Measurements from ENCODE around the gene MAP3K4. TPM values are rescaled to one million over a fixed set of nuclear protein-coding genes. Genes with fewer than 3 reads are reported as not detected.

MAP3K4 gene, protein sequence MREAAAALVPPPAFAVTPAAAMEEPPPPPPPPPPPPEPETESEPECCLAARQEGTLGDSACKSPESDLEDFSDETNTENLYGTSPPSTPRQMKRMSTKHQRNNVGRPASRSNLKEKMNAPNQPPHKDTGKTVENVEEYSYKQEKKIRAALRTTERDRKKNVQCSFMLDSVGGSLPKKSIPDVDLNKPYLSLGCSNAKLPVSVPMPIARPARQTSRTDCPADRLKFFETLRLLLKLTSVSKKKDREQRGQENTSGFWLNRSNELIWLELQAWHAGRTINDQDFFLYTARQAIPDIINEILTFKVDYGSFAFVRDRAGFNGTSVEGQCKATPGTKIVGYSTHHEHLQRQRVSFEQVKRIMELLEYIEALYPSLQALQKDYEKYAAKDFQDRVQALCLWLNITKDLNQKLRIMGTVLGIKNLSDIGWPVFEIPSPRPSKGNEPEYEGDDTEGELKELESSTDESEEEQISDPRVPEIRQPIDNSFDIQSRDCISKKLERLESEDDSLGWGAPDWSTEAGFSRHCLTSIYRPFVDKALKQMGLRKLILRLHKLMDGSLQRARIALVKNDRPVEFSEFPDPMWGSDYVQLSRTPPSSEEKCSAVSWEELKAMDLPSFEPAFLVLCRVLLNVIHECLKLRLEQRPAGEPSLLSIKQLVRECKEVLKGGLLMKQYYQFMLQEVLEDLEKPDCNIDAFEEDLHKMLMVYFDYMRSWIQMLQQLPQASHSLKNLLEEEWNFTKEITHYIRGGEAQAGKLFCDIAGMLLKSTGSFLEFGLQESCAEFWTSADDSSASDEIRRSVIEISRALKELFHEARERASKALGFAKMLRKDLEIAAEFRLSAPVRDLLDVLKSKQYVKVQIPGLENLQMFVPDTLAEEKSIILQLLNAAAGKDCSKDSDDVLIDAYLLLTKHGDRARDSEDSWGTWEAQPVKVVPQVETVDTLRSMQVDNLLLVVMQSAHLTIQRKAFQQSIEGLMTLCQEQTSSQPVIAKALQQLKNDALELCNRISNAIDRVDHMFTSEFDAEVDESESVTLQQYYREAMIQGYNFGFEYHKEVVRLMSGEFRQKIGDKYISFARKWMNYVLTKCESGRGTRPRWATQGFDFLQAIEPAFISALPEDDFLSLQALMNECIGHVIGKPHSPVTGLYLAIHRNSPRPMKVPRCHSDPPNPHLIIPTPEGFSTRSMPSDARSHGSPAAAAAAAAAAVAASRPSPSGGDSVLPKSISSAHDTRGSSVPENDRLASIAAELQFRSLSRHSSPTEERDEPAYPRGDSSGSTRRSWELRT (N-terminal part only)
- polyA plus RNA-seq (ENCODE audit: insufficient read length in 4 of 4) = 10 to 100 TPM; 26.7 to 44.5 (median 37.4) TPM

GRCh38 chr6:160991406-160992060, at the start of gene MAP3K4:
Gene MAP3K4, plus strand, starts transcription at chr6:160991769. Its CDS starts 163 bp downstream, at chr6:160991932.
- DNase-seq (ENCODE audit: low read depth in 4 of 4, low spot score in 3 of 4) = peak; percentile 45 to 60 (median 46)

- no peak for DNase-seq (ENCODE audit: low read depth in 4 of 4, low spot score in 3 of 4)
Measured at GRCh38 chr6:160943997-160944396, 47.6 kb upstream of the MAP3K4 start.

DNA sequence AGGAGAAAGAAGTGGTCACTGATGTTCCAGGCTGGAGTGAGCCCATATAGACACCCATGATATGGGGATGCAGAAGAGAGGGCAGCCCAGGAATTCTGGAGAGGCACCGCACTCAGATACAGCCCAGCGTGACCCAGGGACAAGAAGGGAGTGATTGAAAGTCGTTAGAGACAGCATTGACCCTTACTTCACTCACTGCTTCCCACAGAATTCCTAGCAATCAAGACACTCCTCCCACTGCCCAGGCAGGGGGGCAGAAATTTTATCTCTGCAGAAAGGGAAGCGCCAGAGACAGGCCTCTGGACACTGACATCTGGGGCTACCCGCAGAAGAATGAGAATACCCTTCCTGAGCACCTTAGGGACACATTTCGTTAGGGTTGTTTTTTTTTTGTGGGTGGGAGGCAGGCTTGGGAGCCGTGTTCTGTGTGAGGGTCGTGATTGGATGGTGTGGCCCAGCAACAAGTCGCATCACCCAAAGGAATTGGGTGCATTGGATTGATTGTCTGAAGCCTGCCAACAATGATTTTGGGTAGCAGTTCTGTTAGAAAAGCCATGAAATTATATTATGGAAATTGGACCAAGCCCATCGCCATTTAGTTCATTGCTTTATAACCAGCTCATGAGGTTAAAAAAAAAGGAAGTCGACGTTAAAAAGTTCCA, 45.9 kb upstream of the MAP3K4 start:
- DNase-seq (ENCODE audit: low read depth in 4 of 4, low spot score in 3 of 4) = no peak

DNA sequence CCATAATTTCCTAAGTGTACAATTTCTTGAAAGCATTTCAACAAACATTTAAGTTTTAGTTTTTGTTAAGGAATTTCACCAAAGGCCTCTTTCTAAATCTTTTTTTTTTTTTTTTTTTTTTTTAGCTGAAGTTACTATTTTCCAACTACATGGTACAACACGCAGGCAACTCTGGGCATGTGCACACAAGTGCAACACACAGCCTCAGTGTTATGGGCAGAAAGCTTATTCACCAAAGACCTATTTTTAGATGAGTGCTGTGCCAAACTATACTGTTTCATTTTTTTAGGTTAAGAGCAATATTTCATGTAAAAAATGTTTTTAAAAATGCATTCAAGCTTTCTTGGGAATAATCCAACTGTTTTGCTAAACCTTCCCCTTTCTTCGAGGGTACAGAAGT, 42.0 kb upstream of the MAP3K4 start:
- DNase-seq (ENCODE audit: low read depth in 4 of 4, low spot score in 3 of 4) = no peak

DNA sequence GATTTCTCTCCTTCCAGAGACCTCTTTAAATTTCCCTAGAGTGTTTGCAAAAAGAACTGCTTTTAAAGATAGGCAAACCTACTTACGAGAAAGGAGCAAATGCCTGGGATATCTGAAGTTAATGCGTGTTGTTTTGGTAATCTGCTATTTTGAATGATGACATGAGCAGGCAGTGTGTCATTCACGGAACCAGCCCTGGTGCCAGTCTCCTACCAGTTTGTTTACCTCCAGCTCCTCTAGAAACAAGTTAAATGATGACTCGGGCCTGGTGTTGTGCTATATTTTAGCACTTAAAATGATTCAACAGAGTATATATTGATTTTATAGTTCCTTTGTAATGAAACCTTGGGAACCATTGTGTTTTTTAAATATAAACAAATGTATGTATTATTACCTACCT, 41.1 kb upstream of the MAP3K4 start:
- DNase-seq (ENCODE audit: low read depth in 4 of 4, low spot score in 3 of 4) = no peak

- DNase-seq (ENCODE audit: low read depth in 4 of 4, low spot score in 3 of 4) = no peak
Measured at GRCh38 chr6:160951187-160952030, 40.2 kb upstream of the MAP3K4 start.

DNA sequence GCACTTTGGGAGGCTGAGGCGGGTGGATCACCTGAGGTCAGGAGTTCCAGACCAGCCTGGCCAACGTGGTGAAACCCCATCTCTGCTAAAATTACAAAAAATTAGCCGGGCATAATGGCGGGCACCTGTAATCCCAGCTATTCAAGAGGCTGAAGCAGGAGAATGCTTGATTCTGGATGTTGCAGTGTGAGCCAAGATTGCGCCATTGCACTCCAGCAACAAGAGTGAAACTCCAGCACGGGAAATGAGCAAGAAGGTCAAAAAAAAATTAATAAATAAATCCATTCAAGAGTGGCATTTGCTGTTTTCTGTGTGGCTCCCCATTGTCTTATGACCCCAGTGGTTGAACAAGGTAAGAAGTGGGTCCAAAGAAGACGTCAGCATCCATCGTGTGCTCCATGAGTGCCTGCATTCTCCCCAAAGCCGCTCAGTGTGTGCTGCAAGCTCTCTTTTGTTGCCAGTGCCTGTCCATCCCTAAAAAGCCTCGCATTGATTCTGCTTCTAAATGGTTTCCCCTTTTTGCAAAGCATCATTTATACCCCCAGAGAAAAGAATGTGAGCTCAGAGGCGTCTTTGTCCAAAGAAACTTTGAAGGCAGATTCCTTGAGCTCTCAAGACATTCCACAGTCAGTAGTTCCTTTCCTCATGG, 38.8 kb upstream of the MAP3K4 start:
- DNase-seq (ENCODE audit: low read depth in 4 of 4, low spot score in 3 of 4) = no peak

GRCh38 chr6:160955508-160956295, 35.9 kb upstream of the MAP3K4 start:
- no peak for DNase-seq (ENCODE audit: low read depth in 4 of 4, low spot score in 3 of 4)

DNA sequence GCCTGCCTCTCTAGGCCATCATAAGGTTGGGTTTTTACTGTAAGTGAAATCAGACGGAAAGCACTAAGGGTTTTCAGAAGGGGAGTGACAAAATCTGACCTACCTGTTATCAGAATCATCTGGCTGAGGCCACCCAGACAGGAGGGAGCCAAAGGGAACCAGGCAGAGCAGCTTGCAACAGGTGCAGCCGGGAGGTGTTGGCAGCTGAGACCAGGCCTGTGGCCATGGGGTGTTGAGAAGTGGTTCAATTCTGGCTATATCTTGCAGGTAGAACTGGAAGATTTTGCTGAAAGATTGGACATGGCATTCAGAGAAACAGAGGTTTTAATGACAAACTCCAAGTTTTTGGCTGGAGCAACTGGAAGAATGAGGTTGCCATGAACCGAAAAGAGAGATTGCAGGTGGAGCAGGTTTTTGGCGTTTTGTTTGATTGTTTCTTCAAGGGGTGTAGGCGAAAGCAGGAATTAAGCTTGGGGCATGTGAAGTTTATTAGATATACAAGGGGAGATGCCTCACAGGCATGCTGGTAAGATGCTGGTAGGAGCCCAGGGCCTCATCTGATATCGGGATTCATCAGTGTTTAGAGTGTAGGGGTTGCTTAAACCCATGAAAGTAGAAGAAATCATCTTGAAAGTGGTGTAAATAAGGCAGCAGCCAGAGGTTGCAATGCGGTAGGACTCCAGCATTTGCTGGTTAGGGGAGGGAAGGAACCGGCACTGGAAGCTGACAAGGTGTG, 35.1 kb upstream of the MAP3K4 start:
- DNase-seq (ENCODE audit: low read depth in 4 of 4, low spot score in 3 of 4) = no peak

DNA sequence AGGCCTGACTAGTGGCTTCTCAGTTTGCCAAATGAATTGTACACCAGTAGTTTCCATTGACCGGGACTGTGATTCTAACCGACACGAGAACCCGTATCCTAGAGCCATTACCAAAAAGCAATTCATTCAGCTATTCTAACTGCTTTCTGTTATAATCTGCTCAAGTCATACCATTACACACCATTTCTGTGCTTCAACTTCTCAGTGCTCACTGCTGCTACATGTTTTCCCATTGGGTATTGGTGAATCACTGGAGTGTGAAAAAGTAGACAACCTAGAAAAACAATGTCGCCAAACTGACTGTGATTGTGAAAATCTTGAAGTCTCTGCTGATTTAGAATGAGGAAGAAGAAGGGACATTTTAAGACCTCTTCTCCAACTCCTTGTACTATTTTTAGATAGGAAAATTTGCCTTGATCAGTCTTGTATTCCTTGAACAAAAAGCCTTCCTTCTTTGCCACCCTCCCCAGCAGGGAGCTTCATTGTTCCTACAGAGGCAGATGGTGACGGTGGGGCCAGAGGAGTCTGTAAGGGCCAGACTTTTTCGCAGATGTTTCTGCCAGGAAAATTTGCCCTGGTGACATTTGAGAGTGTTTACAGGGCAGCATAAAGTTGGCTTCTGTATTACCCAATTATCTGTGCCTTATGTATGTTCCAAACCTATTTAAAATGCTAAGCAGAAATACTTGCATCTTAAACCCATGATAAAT, 31.7 kb upstream of the MAP3K4 start:
- DNase-seq (ENCODE audit: low read depth in 4 of 4, low spot score in 3 of 4) = no peak

DNA sequence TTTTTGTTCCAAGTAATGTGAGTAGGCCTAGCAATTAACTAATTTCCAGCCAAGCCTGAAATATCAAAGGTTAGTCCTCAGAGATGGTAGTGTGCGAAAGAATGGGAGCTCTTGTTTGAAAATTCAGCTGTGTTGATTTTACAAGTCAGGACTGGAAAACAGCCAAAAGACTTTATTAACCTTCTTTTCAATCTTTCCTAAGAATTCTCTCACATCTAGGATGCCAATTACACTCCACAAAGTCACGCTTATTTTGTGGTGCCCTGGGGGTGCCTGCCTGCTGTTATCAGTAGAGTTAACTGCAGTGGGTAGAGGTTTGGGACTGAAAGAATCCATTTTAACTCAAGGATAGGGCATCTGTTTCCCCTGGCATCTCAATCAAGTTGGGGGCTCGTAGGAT, 30.7 kb upstream of the MAP3K4 start:
- DNase-seq (ENCODE audit: low read depth in 4 of 4, low spot score in 3 of 4) = no peak

GRCh38 chr6:160962835-160963623, 28.5 kb upstream of the MAP3K4 start:
- DNase-seq (ENCODE audit: low read depth in 4 of 4, low spot score in 3 of 4) = no peak

- DNase-seq (ENCODE audit: low read depth in 4 of 4, low spot score in 3 of 4) = no peak
Measured at GRCh38 chr6:160963651-160964050, 27.9 kb upstream of the MAP3K4 start.

GRCh38 chr6:160965893-160966292, 25.7 kb upstream of the MAP3K4 start:
- no peak for DNase-seq (ENCODE audit: low read depth in 4 of 4, low spot score in 3 of 4)

DNA sequence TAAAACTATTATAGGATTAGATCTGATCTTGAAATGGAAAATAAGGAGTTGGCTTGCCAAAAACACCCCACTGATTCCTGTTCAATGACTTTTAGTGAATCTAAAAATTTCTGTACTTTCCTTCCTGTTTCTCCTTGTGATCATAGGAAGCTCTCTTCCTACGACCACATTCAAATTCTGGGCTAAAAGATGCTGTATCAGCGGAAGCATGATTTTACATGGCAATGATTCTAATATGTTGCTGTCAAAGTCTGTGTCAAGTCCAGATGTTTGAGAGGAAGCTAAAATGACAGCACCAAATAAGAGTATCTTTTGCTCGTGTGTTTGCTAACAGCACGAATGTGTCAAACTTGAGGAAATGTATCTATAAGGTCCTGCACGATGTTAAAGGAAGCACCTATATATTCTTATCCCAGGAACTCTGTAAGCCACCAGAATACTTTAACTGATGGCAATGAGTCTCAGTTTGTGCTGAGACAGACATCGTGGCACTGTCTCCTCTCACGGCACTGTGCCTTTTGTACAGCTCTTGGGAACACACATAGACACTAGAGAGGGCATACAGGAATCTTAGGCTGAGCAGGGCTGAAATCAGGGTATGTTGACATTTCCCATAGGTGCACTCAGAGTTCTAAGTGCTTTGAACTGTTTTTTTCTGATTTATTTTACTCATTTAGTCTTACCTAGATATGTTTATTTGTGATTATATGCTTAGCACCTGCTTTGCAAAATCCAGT, 24.9 kb upstream of the MAP3K4 start:
- no peak for DNase-seq (ENCODE audit: low read depth in 4 of 4, low spot score in 3 of 4)
